Heart right ventricle (tissue), 16 donors: ENCODE measurements around the gene ADARB2. TPM values are rescaled to one million over a fixed set of nuclear protein-coding genes. Genes with fewer than 3 reads are reported as not detected.
"Not testable (repeated sequence)": the region's sequence is repeated elsewhere in the genome, so short reads cannot be mapped to it uniquely, and the experiment has no call there.

Experiments used
- ATAC-seq, 8 donors: fragments of 200-7000 bp; cut with Tn5 transposase; one replicate each; pipeline ENCODE4 v1.9.1; 2020; ENCODE audit warnings: mild to moderate bottlenecking in 8 of 8, moderate library complexity in 8 of 8, moderate number of reproducible peaks in 1 of 8
- DNase-seq, 2 donors: peaks; one replicate each; pipeline ENCODE4 v3.0.0-alpha.2; 2020
- H3K27ac ChIP-seq, 10 donors: fragments of 200-600 bp; sonication (generic) in 2 of 10; one replicate each; pipeline versions ENCODE4 v1.5.0 to v1.8.0; 2020 to 2022; ENCODE audit warnings: mild to moderate bottlenecking in 3 of 10
- H3K27me3 ChIP-seq, 7 donors: fragments of 200-600 bp; one replicate each; pipeline ENCODE4 v1.8.0; 2021 to 2022; ENCODE audit warnings: mild to moderate bottlenecking in 2 of 7
- H3K36me3 ChIP-seq, 9 donors: fragments of 200-600 bp; sonication (generic) in 1 of 9; one replicate each; pipeline versions ENCODE4 v1.5.0 to v1.8.0; 2020 to 2022; ENCODE audit warnings: mild to moderate bottlenecking in 2 of 9
- H3K4me1 ChIP-seq, 9 donors: fragments of 200-600 bp; sonication (generic) in 1 of 9; one replicate each; pipeline versions ENCODE4 v1.5.0 to v1.8.0; 2020 to 2022; ENCODE audit warnings: mild to moderate bottlenecking in 4 of 9
- H3K4me3 ChIP-seq, 10 donors: fragments of 200-600 bp; sonication (generic) in 2 of 10; one replicate each; pipeline versions ENCODE4 v1.5.0 to v1.8.0; 2020 to 2022; ENCODE audit warnings: mild to moderate bottlenecking in 7 of 10, moderate library complexity in 2 of 10
- H3K9me3 ChIP-seq, 11 donors: fragments of 200-600 bp in 10 of 11; sonication (generic) in 2 of 11; one replicate each; pipeline versions ENCODE4 v1.5.0 to v1.8.0; 2013 to 2022; ENCODE audit warnings: mild to moderate bottlenecking in 2 of 11, control low read depth in 1 of 11, moderate library complexity in 1 of 11
- WGBS, 2 donors: extraction: QIAGEN DNeasy Blood & Tissue Kit; methylation state at CpG; one replicate each; pipeline ENCODE4 v1.1.7; 2013; ENCODE audit warnings: inconsistent platforms in 1 of 2; 5-methylcytosine and 5-hydroxymethylcytosine counted together
- intact Hi-C, 10 donors: fragments of 100-400 bp; cut with DNase I; formaldehyde crosslinking; loops; one replicate each; pipeline versions ENCODE4 v1.11.1 to v1.14.2; 2022
- polyA plus RNA-seq, 2 donors: library from polyadenylated mRNA; stranded (reverse); fragments of 200-250 nt; gene quantifications; one replicate each; pipeline ENCODE4 v1.2.3, GENCODE V29; 2013
- total RNA-seq, 10 donors: library from RNA; stranded (reverse); fragmentation: NEBNext Ultra II Directional in 3 of 10; extraction: Animal tissue kit (Norgen Biotek cat#: 25700) in 3 of 10; gene quantifications; one replicate each; pipeline versions ENCODE4 v1.2.1 to v1.2.4, GENCODE V29; 2021 to 2023
- TF ChIP-seq, protein P1 (sequence below), 9 donors: fragments of 200-600 bp; sonication (generic) in 2 of 9; IDR thresholded peaks; one replicate each; pipeline versions ENCODE4 v1.5.0 to v1.8.0; 2021 to 2022; ENCODE audit warnings: antibody characterized with exemption in 9 of 9, mild to moderate bottlenecking in 5 of 9, moderate library complexity in 1 of 9
- donor health status: Arrhythmogenic right ventricular cardiomyopathy.
- donor health status: ischemic (EF 13 %, LVEDD 7.1; RV severe dilation, severe dysfunction).
- donor health status: healthy with polysubstance abuse.
- donor health status: DM: no; HTN: yes; CAD: no.
- donor health status: DM: no; HTN: no; CAD: no.
- donor health status: ischemic (EF 25% LVEDD 6.9; RV normal size, moderate dysfunction).
- donor health status: ischemic (EF 25% LVEDD 5.7; RV mildly dilated, moderate dysfunction).
- donor health status: healthy.
- donor health status: DM: yes; HTN: yes; CAD: no.
- donor health status: Ischemic cardiomyopathy.
- donor health status: ischemic (EF 35%, LVEDD 5.7; RV mildly dilated, moderate dysfunction).
- donor health status: nonischemic (EF 11% LVEDD 7.7; RV severe dilation, severe dysfunction).
- donor health status: DM: yes; HTN: yes; CAD: no.
- donor health status: PGD.
- donor health status: ischemic (EF 29% LVEDD 5.4; RV normal size, mild dysfunction).
- donor health status: nonischemic (EF 23%, LVEDD 6.1; RV moderate dilation, normal function).

ADARB2 gene
- total and polyA plus RNA-seq, 12 donors = 0.08 to 0.47 (median 0.17) TPM; not detected in 2

DNA sequence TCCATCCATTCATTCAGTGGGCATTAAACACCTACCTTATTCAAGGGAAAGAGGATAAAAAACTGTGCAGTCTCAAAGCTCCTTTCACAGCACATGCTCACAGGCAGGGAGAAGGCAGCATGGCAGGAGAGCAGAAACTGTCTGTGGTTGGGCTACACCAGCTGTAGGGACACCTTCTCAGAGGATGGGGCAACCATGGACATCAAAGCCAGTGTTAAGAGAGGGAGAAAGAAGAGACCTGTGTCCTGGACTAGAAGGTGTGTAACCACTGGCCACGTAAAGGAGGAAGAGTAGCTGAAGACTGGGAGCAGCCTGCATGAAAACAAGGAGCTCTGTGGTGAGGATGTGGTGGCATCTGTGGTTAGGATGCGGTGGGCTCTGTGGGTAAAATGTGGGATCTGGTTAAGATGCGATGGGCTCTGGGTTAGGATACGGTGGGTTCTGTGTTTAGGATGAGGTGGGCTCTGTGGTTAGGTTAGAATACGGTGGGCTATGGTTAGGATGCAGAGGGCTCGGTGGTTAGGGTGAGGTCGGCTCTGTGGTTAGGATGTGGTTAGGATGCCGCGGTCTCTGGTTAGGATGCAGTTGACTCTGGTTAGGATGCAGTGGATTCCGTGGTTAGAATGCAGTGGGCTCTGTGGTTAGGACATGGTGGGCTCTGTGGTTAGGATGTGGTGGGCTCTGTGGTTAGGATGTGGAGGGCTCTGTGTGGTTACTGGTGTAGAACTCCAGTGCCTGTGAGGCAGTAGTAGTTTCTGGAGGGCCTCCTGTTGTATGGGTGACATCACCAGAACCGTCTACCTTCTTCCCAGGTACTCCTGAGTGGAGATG, 483.6 kb downstream of the ADARB2 start:
- WGBS, 2 donors = 84 to 90% methylated on average over 11 of the region's 11 CpGs
- no peaks in the 10 kb centered on the region for H3K4me1 ChIP-seq
- no peaks in the 10 kb centered on the region for H3K9me3 ChIP-seq
- DNase-seq (no peak), ATAC-seq (no peak)
- H3K27ac ChIP-seq = no peak overlapping the region
- no peak overlapping the region for H3K4me3 ChIP-seq
- peaks cover 0 to 24% (median 13%) of the 10 kb centered on the region in 7 donors for H3K27me3 ChIP-seq
- intact Hi-C loops = no loop called here
- TF ChIP-seq, protein P1, sequence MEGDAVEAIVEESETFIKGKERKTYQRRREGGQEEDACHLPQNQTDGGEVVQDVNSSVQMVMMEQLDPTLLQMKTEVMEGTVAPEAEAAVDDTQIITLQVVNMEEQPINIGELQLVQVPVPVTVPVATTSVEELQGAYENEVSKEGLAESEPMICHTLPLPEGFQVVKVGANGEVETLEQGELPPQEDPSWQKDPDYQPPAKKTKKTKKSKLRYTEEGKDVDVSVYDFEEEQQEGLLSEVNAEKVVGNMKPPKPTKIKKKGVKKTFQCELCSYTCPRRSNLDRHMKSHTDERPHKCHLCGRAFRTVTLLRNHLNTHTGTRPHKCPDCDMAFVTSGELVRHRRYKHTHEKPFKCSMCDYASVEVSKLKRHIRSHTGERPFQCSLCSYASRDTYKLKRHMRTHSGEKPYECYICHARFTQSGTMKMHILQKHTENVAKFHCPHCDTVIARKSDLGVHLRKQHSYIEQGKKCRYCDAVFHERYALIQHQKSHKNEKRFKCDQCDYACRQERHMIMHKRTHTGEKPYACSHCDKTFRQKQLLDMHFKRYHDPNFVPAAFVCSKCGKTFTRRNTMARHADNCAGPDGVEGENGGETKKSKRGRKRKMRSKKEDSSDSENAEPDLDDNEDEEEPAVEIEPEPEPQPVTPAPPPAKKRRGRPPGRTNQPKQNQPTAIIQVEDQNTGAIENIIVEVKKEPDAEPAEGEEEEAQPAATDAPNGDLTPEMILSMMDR (IDR thresholded peaks at IDR 0.05) = no peak
- no peaks in the 10 kb centered on the region for H3K36me3 ChIP-seq

DNA sequence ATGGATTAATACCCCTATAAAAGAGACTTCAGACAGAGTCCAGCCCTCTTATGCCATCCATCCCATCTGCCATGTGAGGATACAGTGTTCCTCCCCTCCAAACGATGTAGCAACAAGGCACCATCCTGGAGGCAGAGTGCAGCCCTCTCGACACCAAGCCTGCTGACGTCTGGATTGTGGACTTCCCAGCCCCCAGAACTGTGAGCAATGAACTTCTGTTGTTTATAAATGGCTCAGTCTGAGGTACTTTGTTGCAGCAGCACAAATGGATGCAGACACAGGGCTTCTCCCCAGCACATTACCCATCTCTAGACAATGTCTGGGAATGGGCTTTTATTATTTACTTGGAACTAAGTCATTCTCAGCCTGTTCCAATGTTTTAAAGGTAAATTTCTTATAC, 485.6 kb downstream of the ADARB2 start:
- Histone ChIP-seq H3K9me3 (no peaks in the 10 kb centered on the region), H3K36me3 (no peaks in the 10 kb centered on the region), H3K27ac (no peak overlapping the region), H3K27me3 (peaks cover 0 to 27% (median 20%) of the 10 kb centered on the region in 7 donors), H3K4me3 (no peak overlapping the region), H3K4me1 (no peaks in the 10 kb centered on the region)
- TF ChIP-seq, protein P1 (IDR thresholded peaks at IDR 0.05) = no peak
- ATAC-seq = no peak
- 57 to 73% methylated on average over 3 of the region's 3 CpGs for WGBS, 2 donors
- intact Hi-C loops = no loop called here
- no peak for DNase-seq

DNA sequence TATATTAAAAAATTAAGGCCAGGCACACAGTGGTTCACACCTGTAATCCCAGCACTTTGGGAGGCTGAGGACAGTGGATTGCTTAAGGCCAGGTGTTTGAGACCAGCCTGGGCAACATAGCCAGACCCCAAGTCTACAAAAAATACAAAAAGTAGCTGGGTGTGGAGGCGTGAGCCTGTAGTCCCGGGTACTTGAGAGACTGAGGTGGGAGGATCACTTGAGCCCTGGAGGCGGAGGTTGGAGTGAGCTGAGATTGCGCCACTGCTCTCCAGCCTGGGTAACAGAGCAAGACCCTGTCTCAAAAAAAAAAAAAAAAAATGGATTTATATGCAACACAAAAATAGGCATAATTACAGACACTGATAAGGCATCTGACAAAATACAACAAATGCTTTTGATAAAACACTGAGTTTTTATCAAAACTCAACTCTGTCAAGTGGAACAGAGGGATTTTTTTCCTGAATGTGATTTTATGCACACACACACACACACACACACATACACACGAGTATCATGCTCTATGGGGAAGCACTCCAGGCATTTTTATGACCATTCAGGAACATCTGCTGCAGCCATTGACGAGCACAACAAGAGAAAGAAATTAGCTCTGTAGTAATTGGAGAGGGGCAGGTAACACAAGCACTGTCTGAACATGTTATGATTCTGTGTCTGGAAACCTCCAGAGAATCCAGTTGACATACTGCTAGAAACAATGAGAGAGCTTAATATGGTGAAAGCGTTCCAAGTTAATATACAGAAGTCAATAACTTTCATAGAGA, 488.0 kb downstream of the ADARB2 start:
- ATAC-seq (no peak), DNase-seq (no peak)
- intact Hi-C loops = no loop called here
- peaks cover 0 to 22% (median 15%) of the 10 kb centered on the region in 7 donors for H3K27me3 ChIP-seq
- TF ChIP-seq, protein P1 (IDR thresholded peaks at IDR 0.05) = no peak
- no peak overlapping the region for H3K4me3 ChIP-seq
- no peaks in the 10 kb centered on the region for H3K4me1 ChIP-seq
- H3K36me3 ChIP-seq = no peaks in the 10 kb centered on the region
- H3K27ac ChIP-seq = no peak overlapping the region
- 75% methylated on average over 7 of the region's 7 CpGs for WGBS, 2 donors
- H3K9me3 ChIP-seq = no peaks in the 10 kb centered on the region

DNA sequence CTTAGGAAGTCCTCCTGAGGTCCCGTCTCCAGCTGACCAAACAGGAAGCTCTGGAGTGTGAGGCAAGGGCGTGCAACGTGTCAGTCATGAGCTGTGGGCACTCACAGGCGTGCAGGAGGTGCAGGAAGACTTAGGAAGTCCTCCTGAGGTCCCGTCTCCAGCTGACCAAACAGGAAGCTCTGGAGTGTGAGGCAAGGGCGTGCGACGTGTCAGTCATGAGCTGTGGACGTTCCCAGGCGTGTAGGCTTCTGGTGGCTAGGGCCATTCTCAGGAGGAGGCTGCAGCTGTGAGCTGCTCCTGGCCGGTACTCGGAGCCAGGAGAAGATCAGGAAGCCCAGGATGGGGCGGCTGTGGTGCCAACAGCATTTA, 489.1 kb downstream of the ADARB2 start:
- ATAC-seq, DNase-seq, intact Hi-C loops: not testable (repeated sequence)

More for the DNA sequence above, 489.1 kb downstream of the ADARB2 start:
- WGBS, 2 donors = 42 to 51% methylated on average over 13 of the region's 13 CpGs
- not testable (repeated sequence) for H3K4me3 ChIP-seq, H3K4me1 ChIP-seq, H3K27ac ChIP-seq, H3K9me3 ChIP-seq, H3K36me3 ChIP-seq
- H3K27me3 ChIP-seq = peaks cover 0 to 26% (median 15%) of the 10 kb centered on the region in 7 donors
